Midbrain (tissue), 1 donor: ENCODE measurements around the gene TMA16.
"Not testable (repeated sequence)": the region's sequence is repeated elsewhere in the genome, so short reads cannot be mapped to it uniquely, and the experiment has no call there.

Experiments used
- DNase-seq: peaks from one replicate; lab custom pipeline; 2025; lab: John Stamatoyannopoulos, UW

The TMA16 gene

GRCh38 chr4:163515198-163515597 is 20.7 kb downstream of the TMA16 start:
- DNase-seq, result no peak

DNA sequence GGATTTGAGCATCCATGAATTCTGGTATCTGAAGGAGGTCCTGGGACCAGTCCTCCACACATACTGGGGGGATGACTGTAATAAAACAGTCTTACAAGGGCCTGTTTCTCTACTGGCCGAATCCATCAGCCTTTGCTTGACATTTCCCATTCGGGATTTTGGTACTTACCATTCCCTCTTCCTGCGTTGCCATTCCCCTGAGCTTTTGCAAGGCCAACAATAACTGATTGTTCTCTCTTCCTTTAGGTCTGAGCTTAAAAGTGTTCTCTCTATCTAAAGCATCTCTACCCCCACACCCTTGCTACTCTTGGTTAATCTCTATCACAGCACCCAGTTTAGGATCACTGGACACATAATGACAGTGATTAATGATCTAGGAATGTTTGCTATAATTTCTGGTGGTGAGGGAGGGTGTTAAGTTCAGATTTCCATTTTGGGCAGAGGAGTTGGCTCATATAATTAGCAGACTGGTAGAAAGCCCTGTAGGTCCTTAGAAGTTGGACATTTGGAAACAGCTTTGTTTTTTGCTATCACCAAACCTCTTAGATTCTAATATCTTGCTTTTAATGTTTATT is 29.4 kb downstream of the TMA16 start:
- DNase-seq, result no peak

DNA sequence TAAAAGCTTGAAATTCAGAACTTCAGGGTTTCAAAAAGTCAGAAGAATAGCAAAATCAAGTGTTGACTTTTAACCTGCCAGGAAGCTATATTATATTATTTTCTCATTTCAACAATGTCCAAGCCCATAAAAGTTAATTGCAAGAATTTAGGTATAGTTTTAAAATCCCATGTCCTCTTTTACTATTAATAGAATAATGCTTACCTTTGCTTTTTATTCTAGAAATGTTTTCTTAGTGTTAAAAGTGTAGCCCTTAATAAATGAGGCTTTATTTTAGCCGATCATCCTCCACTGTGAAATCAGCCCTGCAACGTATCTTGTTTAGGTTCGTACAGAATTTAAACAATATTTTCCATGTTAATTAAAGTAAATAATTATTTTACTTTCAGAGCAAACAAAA is 31.5 kb downstream of the TMA16 start:
- no peak for DNase-seq

DNA sequence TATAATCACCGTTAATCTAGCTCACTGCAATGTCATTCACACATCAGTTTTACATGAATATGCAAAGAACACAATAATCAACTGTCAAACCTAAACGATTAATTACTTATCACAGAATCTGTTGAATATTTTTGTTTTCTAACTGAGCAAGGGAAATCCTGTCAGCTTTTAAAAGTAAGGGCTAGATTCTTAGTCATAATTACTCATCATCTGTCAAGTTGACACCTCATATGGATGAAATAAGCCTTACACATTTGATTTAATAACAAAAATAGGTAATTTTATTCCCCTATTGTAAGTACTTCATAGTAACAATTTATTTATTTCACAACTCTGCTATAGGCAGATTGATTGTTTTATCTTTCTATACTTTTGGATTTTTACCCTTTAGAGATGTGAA is 32.7 kb downstream of the TMA16 start:
- no peak for DNase-seq

DNA sequence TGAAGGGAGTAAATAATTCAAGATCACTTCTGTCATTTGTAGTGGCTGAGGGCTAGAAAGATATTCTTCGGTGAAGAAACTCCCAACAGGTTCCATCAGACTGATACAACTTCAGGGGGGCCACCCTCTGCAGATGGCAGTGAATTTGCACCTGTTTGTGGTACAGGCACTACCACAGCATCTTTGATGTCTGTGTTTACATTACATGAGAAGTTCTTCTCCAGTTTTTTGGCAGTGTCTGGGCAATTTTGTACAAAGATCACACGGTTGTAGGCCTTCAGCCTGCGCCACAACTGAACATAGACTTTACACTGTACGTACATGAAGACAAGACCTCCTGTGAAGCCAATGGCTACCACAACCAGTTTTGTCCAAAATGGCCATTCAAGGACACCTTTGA is 34.2 kb downstream of the TMA16 start:
- no peak for DNase-seq

DNA sequence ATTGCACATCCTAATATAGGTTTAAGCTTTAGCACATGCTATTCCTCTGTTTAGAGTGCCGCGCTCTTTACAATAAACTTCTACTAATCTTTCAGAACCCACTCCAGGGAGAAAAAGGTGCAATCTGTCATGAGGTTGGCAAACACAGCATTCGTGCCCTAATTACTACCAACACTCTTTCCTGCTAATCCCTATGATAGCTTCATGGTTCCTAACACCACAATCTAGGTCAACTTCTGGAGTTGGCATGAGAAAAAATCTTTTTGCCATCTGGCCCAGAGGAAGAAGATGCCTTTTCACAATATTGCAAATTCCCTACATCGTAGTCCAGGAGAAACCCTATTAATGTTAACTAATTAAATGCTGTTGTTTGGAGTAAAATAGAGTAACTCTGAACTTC is 39.6 kb downstream of the TMA16 start:
- DNase-seq, result no peak

- no peak for DNase-seq
These were observed 41.2 kb downstream of the TMA16 start for GRCh38 chr4:163535657-163536056.

GRCh38 chr4:163536091-163536490 is 41.6 kb downstream of the TMA16 start:
- DNase-seq, result no peak

GRCh38 chr4:163537114-163537513 is 42.6 kb downstream of the TMA16 start:
- no peak for DNase-seq

DNA sequence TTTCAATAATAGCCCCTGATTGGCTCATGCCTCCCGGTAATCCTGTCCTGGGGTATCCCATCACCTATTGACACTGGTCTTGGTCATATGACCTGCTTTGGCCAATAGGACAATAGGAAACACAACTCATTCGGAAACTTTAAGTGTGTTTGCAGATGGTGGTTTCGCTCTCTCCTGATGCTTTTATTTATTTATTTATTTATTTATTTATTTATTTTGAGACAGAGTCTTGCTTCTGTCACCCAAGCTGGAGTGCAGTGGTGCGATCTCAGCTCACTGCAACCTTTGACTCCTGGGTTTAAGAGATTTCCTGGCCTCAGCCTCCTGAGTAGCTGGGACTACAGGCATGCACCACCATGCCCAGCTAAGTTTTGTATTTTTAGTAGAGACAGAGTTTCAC is 44.3 kb downstream of the TMA16 start:
- DNase-seq, result not testable (repeated sequence)

DNA sequence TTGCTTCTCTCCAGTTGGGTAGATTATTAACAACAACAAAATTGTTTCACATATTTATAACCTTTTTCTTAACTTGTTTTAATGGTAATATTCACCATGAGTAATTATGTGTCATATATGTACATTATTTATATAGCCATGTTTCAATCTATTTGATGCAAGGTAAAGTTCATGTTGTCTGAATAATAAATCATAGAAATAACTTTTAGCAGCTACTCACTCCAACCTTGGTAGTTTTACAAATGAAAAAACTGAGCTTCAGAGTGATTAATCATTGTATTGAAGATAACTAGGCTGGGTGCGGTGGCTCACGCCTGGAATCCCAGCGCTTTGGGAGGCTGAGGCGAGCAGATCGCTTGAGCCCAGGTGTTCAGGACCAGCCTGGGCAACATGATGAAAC is 46.0 kb downstream of the TMA16 start:
- no peak for DNase-seq

GRCh38 chr4:163540977-163541376 is 46.5 kb downstream of the TMA16 start:
- no peak for DNase-seq

- no peak for DNase-seq
These were observed 47.8 kb downstream of the TMA16 start for GRCh38 chr4:163542275-163542674.

DNA sequence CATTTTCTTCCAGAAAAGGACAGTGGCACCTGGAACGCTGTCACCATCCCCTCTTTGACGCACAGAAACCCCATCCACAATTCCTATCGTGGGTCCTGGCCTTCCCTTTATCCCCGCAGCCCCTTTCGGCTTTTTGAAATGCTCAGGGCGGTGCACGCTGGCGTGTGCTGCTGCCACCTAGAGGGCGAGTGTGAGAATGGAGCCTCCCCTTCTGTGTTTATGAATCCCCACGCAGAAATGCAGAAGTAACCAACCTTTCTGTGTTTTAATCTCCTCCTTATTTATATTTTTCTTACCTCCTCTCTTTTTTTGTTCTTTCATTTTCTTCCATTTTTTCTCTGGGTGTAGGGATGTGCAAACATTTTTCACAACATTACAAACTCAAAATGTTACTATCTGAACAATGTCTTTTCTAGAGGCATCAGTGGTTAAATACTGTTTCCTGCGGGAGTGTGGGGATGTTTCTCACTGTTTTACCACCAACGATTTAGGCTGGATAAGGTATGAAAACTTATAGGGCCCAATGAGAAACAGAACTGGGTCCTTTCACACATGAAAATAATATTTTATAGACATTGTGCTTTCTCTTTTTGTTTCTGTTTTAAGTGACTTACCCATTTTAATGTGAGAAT is 50.0 kb downstream of the TMA16 start:
- peak; percentile 65 for DNase-seq

DNA sequence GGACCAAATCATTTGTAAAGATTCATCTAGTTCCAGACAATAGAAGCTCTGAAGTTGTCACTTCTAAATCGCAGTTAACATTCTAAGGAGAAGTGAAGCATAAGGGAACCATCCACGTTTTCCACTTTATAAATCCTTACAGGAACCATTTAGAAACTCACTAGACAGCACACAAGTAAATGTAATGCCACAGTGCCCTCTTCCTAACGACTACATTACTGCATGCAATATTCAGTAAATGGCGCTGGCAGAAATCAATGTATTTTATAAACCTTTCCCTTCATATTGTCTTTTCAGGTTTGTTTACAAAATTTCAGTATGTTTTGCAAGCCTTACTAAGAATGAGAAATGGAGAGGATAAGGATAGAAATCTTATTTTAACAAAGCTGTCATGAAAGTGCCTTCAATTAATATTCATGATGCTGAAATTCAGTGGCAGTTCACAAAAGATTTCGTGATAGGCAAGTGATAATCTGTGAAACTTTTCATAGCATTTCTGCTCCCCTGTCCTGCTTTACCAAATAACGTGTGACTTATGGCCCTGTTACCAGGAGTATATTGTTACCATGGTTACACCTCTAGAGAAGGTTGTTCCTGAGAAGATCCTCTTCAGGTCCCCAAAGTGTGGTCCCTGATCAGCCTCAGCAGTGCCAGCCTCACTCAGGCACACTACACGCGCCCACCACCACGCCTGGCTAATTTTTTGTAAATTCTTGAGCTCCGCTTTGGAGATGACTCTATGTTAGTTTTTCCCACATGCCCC is 54.2 kb downstream of the TMA16 start:
- peak; percentile 63 for DNase-seq

GRCh38 chr4:163550869-163551267 is 56.4 kb downstream of the TMA16 start:
- no peak for DNase-seq

- no peak for DNase-seq
These were observed 58.7 kb downstream of the TMA16 start for GRCh38 chr4:163553146-163553545.

GRCh38 chr4:163554870-163555465 is 60.5 kb downstream of the TMA16 start:
- no peak for DNase-seq

DNA sequence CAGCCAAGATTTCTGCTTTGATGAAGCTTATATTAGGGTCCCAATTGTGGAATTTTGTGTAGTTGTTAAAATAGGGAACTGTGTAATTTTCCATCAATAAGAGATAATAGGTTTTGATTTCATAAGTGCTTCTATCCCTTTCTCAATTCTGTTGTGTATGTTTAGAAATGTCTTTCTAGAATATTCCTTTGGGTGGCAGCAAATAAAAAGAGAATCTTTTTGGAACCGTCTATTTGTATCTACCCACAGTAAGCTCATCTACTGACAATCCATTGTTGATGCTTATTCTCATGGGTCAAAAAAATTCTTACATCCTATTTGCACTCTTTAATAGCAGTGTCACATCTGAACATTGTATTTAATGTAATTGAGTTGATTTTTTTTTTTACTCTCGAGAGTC is 61.7 kb downstream of the TMA16 start:
- peak; percentile 70 for DNase-seq

DNA sequence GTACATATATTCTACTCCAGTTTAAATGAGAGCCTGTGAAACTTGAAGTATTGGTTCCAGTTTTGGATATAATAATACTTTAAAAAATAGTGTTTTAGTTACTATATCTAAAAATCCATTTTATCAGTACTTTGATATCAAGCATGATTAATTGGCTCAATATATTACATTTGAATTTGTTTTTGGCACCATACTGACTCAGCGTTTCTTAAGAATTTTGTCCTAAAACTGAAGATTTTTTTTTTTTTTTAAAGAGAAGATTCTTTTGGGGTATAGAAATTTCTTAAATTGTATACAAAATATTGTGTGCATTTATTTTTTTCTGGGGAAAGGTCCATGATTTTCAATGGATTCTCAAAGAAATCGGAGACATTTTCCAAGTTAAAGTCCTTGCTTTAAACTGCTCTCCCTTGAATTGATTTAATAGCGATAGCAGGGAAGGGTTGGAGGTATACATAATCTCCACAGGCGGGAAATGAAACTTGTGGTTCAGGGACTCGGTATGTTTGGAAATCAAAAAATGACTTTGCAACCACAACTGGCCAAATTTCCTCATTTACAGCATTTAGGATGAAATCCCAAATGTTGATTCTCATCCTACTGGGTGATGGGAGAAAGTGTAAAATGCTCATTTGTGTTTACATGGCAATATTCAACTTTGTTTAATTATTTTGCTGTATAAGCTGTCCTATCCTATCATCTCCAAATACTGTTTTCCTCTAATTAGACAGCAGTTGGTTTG is 62.3 kb downstream of the TMA16 start:
- DNase-seq, result no peak

- no peak for DNase-seq
These were observed 64.1 kb downstream of the TMA16 start for GRCh38 chr4:163558539-163559044.

DNA sequence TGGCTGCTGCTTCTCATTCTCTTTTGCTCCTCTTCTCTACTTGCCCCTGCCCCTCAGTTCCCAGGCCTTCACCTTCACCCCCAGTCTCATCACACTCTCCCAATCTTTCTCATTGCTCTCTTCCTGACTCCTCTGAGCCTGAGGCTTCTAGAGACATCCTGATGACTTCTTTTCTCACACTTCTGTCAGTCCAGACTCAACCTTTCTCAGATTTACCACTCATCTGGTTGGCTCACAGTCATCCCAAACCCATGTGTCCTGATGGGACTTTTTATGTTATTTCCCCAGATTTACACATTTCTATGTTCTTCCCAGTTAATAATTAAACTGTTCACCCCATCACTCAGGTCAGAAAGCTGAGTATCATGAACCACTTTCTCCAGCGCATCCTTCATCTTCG is 68.0 kb downstream of the TMA16 start:
- DNase-seq, result no peak
